BE2C (cell line): ENCODE results near the gene FMNL3.

ENCODE experiments used
- DNase-seq: peaks from one replicate; pipeline ENCODE4 v3.0.0-alpha.2; 2020
- H3K27me3 ChIP-seq: fragments of 250-450 bp; sonication (Bioruptor Pico); 2 replicates; pipeline ENCODE4 v1.5.1; 2020; ENCODE audit warnings: mild to moderate bottlenecking
- H3K36me3 ChIP-seq: fragments of 250-450 bp; sonication (Bioruptor Pico); 2 replicates; pipeline ENCODE4 v1.5.1; 2020; ENCODE audit warnings: mild to moderate bottlenecking
- H3K4me1 ChIP-seq: fragments of 250-450 bp; sonication (Bioruptor Pico); 2 replicates; pipeline ENCODE4 v1.5.1; 2020
- H3K4me3 ChIP-seq: 2 replicates; pipeline ENCODE4 v1.5.1; 2011; ENCODE audit warnings: low read depth, low read length
- H3K9me3 ChIP-seq: fragments of 250-450 bp; sonication (Bioruptor Pico); 2 replicates; pipeline ENCODE4 v1.5.1; 2020
- TF ChIP-seq, protein P1 (sequence below): IDR thresholded peaks from 2 replicates; pipeline ENCODE4 v1.5.1; 2012; ENCODE audit warnings: mild to moderate bottlenecking, low read depth, low read length

FMNL3 gene

DNA sequence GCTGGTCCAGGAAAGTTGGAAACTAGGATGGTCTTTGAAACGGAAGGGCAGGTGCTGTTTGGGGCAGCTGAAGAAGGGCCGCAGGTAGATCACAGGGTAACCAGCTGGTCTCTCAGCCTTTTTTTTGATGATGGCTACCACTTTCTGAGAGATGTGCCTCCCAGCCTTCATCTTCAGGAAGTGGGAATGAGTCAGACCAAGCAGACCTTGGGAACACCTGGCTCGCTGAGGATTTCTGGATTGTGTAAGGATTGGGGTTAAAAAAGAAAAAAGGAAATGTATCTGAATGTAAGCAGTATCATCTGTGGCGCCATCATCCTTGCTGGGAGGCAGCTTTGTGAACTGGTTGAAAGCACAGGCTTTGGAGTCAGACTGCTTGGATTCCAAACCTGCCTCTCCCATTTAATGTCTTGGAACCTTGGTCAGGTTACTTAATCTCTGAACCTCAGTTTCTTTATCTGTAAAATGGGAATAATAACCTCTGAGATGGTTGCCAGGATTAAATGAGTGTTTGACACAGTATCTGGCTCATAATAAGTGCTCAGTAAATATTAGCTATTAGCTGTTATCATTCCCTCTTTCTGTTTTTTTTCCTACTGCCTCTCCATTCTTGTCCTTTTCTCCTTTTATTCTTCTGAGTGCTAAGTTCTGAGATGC is 82.2 kb downstream of the FMNL3 start:
- Histone ChIP-seq H3K4me3 (no peak overlapping the region), H3K27me3 (no peaks in the 10 kb centered on the region; the same call in 1 of the 2 replicates), H3K4me1 (no peaks in the 10 kb centered on the region), H3K36me3 (no peaks in the 10 kb centered on the region), H3K9me3 (no peaks in the 10 kb centered on the region)
- TF ChIP-seq, protein P1, sequence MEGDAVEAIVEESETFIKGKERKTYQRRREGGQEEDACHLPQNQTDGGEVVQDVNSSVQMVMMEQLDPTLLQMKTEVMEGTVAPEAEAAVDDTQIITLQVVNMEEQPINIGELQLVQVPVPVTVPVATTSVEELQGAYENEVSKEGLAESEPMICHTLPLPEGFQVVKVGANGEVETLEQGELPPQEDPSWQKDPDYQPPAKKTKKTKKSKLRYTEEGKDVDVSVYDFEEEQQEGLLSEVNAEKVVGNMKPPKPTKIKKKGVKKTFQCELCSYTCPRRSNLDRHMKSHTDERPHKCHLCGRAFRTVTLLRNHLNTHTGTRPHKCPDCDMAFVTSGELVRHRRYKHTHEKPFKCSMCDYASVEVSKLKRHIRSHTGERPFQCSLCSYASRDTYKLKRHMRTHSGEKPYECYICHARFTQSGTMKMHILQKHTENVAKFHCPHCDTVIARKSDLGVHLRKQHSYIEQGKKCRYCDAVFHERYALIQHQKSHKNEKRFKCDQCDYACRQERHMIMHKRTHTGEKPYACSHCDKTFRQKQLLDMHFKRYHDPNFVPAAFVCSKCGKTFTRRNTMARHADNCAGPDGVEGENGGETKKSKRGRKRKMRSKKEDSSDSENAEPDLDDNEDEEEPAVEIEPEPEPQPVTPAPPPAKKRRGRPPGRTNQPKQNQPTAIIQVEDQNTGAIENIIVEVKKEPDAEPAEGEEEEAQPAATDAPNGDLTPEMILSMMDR, result no peak
- no peak for DNase-seq

- Histone ChIP-seq H3K4me3 (peak within 1 kb of the TSS; percentile 76), H3K36me3 (no peaks in the 10 kb centered on the region), H3K9me3 (no peaks in the 10 kb centered on the region), H3K27me3 (no peaks in the 10 kb centered on the region), H3K4me1 (no peaks in the 10 kb centered on the region)
- TF ChIP-seq, protein P1, result peak; percentile 50
- peak; percentile 93 for DNase-seq
These were observed 83.9 kb downstream of the FMNL3 start, which contains the start of gene PRPF40B for GRCh38 chr12:49623142-49623904. Gene PRPF40B, plus strand, starts transcription at chr12:49623561. Its CDS starts 30 bp downstream, at chr12:49623591.

- DNase-seq, result peak; percentile 35
- no peaks in the 10 kb centered on the region for H3K9me3 ChIP-seq
- no peaks in the 10 kb centered on the region for H3K4me1 ChIP-seq
- no peaks in the 10 kb centered on the region for H3K36me3 ChIP-seq
- peak overlapping the region; percentile 76 for H3K4me3 ChIP-seq
- H3K27me3 ChIP-seq, result no peaks in the 10 kb centered on the region
- TF ChIP-seq, protein P1, result no peak
These were observed 84.6 kb downstream of the FMNL3 start for GRCh38 chr12:49622501-49623141.

GRCh38 chr12:49621651-49622500 is 85.3 kb downstream of the FMNL3 start:
- Histone ChIP-seq H3K27me3 (no peaks in the 10 kb centered on the region), H3K4me3 (peak overlapping the region; percentile 76), H3K36me3 (no peaks in the 10 kb centered on the region), H3K9me3 (no peaks in the 10 kb centered on the region), H3K4me1 (no peaks in the 10 kb centered on the region)
- TF ChIP-seq, protein P1, result no peak
- DNase-seq, result no peak

DNA sequence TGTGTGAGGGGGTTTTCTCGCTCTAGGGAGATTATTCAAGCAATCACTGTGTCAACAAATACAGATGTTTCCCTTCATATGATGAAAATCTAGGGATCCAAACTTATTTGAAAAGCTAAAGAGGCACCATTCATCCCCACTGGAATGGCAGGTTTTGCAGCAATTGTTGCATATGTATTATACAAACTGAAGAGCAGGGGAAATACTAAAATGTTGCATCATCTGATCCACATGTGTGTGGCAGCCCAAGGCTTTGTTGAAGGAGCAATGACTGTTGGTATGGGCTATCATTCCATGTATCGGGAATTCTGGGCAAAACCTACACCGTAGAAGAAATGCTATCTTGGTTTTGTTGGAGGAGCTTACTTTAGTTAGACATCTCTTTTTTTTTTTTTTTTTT is 87.9 kb downstream of the FMNL3 start:
- H3K9me3 ChIP-seq, result no peaks in the 10 kb centered on the region
- no peaks in the 10 kb centered on the region; the same call in 1 of the 2 replicates for H3K4me1 ChIP-seq
- no peak for DNase-seq
- TF ChIP-seq, protein P1, result no peak
- H3K27me3 ChIP-seq, result no peaks in the 10 kb centered on the region
- no peak overlapping the region for H3K4me3 ChIP-seq
- H3K36me3 ChIP-seq, result no peaks in the 10 kb centered on the region
